ENCODE measurements around the gene RMDN2.

Gene RMDN2

DNA sequence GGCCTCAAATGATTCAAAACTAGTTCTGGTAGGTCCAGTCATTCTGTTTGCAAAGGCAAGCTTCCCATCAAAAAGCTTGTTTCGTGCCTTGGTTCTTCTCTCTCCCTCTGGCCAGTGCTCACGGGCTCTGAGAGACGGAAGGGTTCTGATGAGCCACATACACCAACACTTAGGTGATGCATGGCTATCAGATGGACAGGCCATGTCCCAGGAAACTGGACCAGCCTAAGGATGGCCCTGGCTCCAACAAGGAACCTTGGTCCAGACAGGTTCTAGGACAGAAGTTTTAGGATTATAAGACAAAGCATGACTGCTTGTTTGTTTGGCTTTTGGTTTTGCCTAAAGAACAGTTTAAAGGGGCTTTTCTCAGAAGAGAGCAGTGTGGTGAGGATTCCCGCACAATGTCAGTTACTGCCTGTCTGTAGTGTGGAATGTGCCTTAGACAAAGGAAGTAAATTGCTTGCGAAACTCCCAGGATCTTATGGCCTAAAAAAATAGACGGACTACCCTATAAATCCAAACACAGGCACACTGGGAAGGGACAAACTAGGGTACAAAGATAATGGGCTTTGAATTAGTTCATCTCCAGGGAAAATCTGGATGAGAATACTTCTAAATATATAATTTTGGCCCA is 140.5 kb downstream of the RMDN2 start:
- no peaks in the 10 kb centered on the region for H3K9me3 Mint-ChIP-seq
- ATAC-seq (no peak), DNase-seq (no peak)
- H3K4me1 Mint-ChIP-seq, result peaks cover 6% of the 10 kb centered on the region
- no peak overlapping the region for H3K4me3 Mint-ChIP-seq
- no peak overlapping the region for H3K27ac Mint-ChIP-seq
- H3K27me3 Mint-ChIP-seq, result peaks cover under 1% of the 10 kb centered on the region

GRCh38 chr2:38066421-38067115 is 141.5 kb downstream of the RMDN2 start:
- H3K27me3 Mint-ChIP-seq, result no peaks in the 10 kb centered on the region

More at GRCh38 chr2:38066421-38067115, 141.5 kb downstream of the RMDN2 start:
- H3K27ac Mint-ChIP-seq, result no peak overlapping the region
- H3K4me1 Mint-ChIP-seq, result peaks cover 6% of the 10 kb centered on the region
- DNase-seq (no peak), ATAC-seq (no peak)
- H3K9me3 Mint-ChIP-seq, result no peaks in the 10 kb centered on the region
- no peak overlapping the region for H3K4me3 Mint-ChIP-seq
